HG03457 (cell line): ENCODE data around the gene ABAT.
A peak's percentile ranks its signal among the peaks of the same experiment; 100 is the strongest.

ENCODE experiments used
- ATAC-seq: cut with Tn5 transposase; IDR thresholded peaks from one replicate; pipeline ENCODE4 v1.9.1; 2021; ENCODE audit warnings: moderate number of reproducible peaks; ENCODE audit not compliant: unreplicated experiment

ABAT gene

GRCh38 chr16:8808009-8808408, 133.6 kb downstream of the ABAT start:
- ATAC-seq = no peak

GRCh38 chr16:8808613-8809353, 134.4 kb downstream of the ABAT start:
- ATAC-seq = no peak

DNA sequence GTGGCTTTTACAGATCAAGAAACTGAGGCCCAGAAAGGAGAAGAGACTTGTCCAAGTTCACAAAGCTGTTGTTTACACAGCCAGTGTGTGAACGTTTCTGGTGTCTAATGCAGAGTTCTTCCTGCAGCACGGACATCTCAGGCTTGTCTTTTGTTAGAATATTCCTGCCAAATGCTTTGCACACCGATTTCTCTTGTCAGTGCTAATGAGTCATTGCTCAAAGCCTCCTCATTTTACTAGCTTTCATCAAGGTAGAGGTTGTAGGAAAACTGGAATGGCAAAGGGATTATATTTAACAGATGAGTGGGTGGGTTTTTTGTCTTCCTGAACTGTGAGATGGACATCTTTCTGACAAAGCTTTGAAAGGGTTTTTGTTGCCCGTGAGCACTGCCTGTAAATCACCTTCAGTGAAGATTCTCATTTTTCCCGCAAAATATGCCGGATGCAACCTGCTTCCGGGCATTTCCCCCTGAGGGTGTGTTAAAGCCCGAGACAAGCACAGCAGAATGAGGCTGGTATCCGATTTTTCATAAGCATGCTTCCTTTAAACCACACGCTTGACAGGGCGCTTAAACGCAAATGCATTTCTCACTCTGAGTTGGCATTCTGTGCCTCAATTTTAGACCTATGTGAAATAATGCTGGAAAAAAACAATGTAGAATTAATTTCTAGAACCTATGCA, 137.9 kb downstream of the ABAT start:
- ATAC-seq = no peak

- no peak for ATAC-seq
Measured at GRCh38 chr16:8814095-8814806, 139.8 kb downstream of the ABAT start.

DNA sequence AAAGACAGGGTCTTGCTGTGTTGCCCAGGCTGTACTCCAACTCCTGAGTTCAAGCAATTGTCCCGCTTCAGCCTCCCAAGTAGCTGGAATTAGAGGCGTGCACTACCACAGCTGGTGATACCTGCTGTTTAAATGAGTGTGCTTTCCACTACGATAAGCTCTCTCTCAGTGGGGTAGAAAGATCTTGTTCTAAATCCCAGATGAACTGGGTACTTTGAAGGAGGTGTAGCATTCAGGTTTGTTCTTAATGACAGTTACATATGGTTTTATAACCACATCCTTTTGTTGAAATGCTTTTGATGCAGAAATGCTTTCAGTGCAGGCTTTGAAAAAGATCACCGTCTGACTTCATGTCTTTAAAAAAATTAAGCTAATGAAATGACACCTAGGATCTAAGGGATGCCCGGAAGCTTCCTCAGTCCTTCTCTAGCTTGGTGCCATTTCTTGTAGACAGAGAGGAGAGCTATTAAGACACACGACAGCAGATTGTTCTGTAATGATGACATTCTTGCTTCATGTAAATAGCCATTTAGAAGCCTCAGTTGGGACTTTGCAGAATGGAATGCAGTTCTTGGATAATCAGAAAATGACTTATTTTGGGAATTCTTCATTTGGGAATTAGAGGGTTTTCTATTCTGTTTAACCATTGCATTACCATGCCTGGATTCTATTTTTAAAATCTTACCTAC, 142.7 kb downstream of the ABAT start:
- no peak for ATAC-seq

- peak; percentile 70 for ATAC-seq
Measured at GRCh38 chr16:8818504-8819270, 144.3 kb downstream of the ABAT start.

GRCh38 chr16:8819411-8820034, 145.1 kb downstream of the ABAT start:
- ATAC-seq = no peak

- no peak for ATAC-seq
Measured at GRCh38 chr16:8822403-8822802, 148.0 kb downstream of the ABAT start.

DNA sequence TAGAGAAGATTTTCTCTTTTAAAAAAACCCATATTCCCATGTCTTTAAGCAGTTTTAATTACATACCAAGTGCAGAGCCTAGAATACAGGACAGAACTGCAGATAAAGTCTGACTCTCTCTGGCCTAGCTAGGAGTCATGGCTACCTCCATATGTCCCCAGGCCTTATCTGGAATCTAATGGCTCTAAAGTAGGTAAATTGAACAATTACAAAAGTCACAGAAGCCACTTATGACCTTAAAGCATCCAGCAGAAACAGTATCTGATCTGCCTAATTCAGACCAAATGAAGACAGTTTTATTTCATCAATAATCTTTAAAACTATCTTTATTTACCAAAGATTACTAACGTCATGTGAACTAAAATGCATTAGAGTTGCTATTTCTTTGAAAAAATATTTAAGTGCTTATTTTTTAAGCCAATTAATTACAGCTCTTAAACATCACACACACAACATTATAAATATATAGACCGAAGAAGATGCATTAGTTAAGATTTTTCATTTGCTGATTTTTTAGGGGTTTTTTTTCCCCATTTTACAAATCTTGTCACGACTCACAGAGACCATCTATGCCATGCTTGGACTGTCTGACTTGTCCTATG, 152.0 kb downstream of the ABAT start:
- ATAC-seq = no peak

- ATAC-seq = no peak
Measured at GRCh38 chr16:8828541-8829165, 154.2 kb downstream of the ABAT start.

- no peak for ATAC-seq
Measured at GRCh38 chr16:8831450-8831849, 157.0 kb downstream of the ABAT start.

- ATAC-seq = no peak
Measured at GRCh38 chr16:8831871-8832716, 157.7 kb downstream of the ABAT start.

GRCh38 chr16:8832717-8833105, 158.3 kb downstream of the ABAT start:
- ATAC-seq = no peak
